Central memory CD4-positive, alpha-beta T cell (primary cell): ENCODE data around the gene LECT2.

Experiments
- DNase-seq: peaks from one replicate; pipeline ENCODE4 v3.0.0; 2022

The LECT2 gene

GRCh38 chr5:135978212-135978631, 23.4 kb upstream of the LECT2 start:
- no peak for DNase-seq

GRCh38 chr5:135977375-135977928, 22.7 kb upstream of the LECT2 start:
- DNase-seq = peak; percentile 21

GRCh38 chr5:135976216-135976615, 21.4 kb upstream of the LECT2 start:
- no peak for DNase-seq

GRCh38 chr5:135975122-135975521, 20.3 kb upstream of the LECT2 start:
- DNase-seq = no peak

- DNase-seq = no peak
These were observed 19.3 kb upstream of the LECT2 start for GRCh38 chr5:135974021-135974600.

- DNase-seq = no peak
These were observed 18.7 kb upstream of the LECT2 start for GRCh38 chr5:135973323-135974020.

GRCh38 chr5:135971701-135972100, 16.9 kb upstream of the LECT2 start:
- no peak for DNase-seq

- DNase-seq = no peak
These were observed 12.0 kb upstream of the LECT2 start for GRCh38 chr5:135966790-135967189.

GRCh38 chr5:135966165-135966564, 11.4 kb upstream of the LECT2 start:
- no peak for DNase-seq

- DNase-seq = no peak
These were observed 10.7 kb upstream of the LECT2 start for GRCh38 chr5:135965504-135965903.

GRCh38 chr5:135964670-135965320, 10.0 kb upstream of the LECT2 start:
- DNase-seq = no peak

GRCh38 chr5:135955525-135955924, 742 bp upstream of the LECT2 start:
- no peak for DNase-seq

GRCh38 chr5:135953850-135954249, 933 bp downstream of the LECT2 start:
- DNase-seq = no peak

GRCh38 chr5:135952683-135953082, 2.1 kb downstream of the LECT2 start:
- no peak for DNase-seq

- no peak for DNase-seq
These were observed 3.0 kb downstream of the LECT2 start for GRCh38 chr5:135951807-135952206.

- DNase-seq = no peak
These were observed 3.5 kb downstream of the LECT2 start for GRCh38 chr5:135951257-135951656.

GRCh38 chr5:135950611-135951010, 4.2 kb downstream of the LECT2 start:
- no peak for DNase-seq

- DNase-seq = peak; percentile 33
These were observed 9.7 kb downstream of the LECT2 start for GRCh38 chr5:135944967-135945560.

GRCh38 chr5:135944564-135944963, 10.2 kb downstream of the LECT2 start:
- no peak for DNase-seq

GRCh38 chr5:135942202-135942771, 12.5 kb downstream of the LECT2 start:
- DNase-seq = no peak

- no peak for DNase-seq
These were observed 13.1 kb downstream of the LECT2 start for GRCh38 chr5:135941711-135942110.

GRCh38 chr5:135937245-135937911, 17.4 kb downstream of the LECT2 start:
- DNase-seq = no peak

GRCh38 chr5:135934939-135935338, 19.8 kb downstream of the LECT2 start:
- DNase-seq = no peak
